Right hindlimb (tissue), 1 donor: ENCODE results near the gene AJAP1.

Experiments
- DNase-seq: peaks from one replicate; pipeline ENCODE4 v3.0.0-alpha.2; 2018

AJAP1 gene

DNA sequence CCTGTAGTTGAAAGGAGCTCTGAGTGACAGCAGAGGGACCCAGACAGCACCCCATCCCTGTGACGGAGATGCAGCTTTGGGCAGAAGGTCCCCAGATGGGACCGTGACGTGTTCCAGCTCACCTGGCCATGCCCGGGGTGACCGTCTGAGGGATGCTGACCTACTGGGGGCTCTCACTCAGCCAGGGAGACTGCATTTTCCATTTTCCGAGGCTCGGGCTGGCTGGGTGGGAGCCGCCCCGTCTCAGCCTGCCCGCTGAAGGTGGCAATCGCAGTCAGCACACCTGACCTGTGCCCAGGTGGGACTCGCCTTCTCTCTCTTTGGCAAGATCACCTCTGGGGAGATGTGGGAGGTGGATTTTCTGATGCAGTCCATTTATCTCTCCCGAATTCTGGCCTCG, 127.2 kb downstream of the AJAP1 start:
- no peak for DNase-seq

DNA sequence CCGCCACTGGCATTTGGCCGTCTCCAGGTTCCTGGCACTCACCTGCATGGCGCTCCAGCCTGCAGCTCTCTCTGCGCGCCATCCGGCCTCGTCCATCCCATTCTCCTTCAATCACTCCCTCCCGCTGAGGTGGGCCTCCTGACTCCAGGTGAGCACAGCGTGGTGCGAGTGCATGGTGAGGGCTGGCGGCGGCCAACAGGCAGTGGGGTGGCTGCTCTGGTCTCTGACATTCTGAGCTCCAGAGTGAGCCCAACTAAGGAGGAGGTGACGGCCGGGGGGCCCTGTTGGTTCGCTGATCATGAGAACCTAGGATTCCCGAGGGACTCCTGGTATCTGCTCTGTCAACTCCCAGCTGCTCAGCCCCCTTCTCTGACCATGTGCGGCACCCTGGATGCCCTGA, 130.4 kb downstream of the AJAP1 start:
- no peak for DNase-seq

DNA sequence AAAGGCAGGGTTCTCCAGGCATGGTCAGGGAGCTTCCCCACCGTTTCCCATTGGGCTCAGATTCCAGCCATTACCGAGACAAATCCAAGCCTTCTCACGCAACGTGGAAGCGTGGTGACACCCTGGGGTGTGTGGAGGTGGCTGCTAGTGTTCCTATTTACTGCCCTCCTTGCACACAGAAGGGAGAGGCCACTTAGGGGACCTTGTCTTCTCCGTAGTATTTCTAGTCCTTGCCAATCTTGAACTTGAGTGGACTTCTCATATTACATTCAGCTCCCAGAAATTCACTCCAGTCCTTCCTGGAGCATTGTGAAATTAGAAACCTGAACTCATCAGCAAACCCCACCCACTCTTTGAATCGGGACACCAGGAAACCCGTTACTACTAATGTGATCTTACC, 131.6 kb downstream of the AJAP1 start:
- DNase-seq, result no peak

DNA sequence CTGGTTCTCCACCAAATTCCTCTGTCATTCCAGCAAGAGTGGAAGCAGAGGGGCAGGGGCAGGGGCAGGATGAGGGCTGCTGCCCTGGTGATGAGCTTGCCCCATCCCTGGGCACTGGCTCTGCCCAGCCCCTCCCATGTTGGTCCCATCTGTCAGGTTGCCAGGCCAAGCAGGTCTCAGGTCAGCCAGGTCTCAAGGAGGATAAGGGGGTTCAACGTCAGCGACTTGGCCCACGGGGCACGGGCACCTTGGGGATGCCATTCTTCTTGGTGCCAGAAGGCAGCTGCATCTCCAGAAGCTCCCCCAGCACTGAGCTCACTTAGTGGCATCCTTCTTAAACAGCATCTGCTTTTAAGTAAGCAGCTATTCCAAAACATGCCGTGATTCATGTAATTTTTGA, 133.1 kb downstream of the AJAP1 start:
- DNase-seq, result no peak

DNA sequence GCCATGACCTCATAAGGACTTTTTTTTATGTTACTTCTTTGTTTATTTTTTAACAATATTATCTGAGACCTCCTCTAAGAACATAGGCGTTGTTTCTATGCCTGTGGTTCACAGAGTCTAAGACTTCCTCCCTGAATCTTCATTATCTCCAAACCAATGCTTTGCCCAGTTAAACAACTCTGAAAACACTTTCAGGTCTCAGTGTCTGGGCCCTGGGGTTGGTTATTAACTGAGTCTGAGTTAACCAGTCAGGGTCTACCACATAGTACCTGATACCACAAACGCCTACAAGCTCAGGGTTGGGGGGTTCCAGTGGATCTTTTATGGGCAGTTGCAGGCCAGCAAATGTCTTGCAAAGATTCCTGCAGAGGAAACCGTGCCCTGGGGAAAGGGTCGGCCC, 138.2 kb downstream of the AJAP1 start:
- no peak for DNase-seq

DNA sequence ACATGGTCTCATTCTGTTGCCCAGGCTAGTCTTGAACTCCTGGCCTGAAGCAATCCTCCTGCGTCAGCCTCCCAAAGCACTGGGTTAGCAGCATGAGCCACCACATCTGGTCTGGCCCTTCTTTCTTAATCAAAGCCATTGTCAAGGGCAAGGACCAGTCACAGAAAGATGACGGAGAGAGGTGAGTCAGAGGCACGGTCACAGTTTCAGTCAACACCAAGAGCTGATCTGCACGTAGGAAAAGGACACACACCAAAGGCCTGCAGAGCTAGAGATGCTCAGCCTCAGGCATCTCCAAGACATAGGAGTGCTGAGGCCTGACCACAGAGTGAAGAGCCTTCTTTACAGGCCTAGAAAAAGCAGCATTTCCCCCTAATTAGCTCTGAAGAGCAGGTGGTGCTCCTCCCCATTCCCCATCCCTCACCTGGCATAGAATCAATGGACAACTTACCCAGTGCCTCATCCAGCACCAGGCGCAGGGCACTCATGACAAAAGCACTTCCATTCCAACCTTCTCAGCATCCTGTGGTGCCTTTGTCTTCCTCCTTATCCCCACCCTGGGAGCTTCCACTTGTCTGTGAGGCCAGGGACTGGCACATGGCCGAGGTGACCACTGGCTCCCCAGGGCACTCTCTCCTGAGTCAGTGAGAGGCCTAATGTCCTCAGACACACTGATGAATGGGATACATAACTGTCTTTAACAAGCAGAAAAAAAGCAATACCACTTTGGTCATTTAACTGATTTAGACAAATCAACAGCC, 139.8 kb downstream of the AJAP1 start:
- DNase-seq, result no peak

DNA sequence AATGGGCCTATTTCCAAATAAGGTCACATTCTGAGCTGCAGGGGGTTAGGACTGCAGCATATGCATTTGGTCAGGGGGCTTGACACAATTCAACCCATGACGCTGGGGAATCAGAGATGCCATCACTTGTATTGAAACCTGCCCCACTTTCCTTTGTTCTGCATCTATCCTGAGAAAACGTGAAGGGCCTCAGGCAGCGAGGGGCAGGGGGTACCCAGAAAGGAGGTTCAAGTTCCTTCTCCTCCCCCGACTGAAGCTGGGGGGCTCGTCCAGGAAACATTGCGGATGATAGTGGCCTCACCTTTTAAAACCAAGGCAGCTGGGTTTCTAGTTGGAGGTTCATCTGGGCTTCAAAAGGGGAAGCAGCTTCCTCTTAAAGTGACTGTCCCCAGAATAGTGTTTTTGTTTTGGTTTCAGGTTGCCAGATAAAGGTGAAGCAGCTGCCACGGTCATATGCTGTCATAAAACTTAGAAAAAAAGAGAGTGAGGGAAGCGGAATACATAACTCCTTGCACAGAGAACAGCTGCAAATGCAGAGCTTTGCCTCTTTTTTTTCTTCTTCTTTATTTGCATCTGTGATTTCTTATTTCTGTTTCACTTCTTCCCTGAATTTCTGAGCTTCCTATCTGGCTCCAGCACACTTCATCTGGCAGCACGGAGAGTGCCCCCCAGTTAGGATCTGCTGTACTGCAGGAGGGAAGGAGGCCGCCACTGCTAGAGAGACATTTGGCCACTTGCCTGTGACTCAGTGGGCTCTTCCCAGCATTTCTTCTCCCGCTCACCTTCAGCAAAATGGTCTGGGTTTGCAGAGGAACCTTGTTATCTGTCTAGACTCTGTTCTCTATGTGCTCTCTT, 142.0 kb downstream of the AJAP1 start:
- no peak for DNase-seq

DNA sequence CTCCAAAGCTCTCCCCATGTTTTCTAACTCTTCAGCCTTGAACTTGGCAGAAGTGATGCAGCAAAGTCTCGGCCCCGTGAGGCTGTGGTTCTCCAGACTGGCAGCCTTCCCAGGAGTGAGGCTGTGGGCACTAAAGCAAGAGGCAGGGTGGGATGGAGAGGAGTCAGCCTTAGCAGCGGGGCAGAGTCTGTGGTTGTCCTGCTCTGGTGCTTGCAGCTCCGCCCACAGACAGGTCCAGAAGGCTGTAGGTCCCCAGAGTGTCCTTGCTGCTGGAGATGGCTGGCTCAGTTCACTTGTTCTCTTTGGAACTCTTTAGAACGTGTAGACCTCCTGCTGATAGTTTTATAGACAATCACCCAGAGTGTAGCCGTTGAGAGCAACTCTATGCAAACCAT, 142.6 kb downstream of the AJAP1 start:
- DNase-seq, result no peak

DNA sequence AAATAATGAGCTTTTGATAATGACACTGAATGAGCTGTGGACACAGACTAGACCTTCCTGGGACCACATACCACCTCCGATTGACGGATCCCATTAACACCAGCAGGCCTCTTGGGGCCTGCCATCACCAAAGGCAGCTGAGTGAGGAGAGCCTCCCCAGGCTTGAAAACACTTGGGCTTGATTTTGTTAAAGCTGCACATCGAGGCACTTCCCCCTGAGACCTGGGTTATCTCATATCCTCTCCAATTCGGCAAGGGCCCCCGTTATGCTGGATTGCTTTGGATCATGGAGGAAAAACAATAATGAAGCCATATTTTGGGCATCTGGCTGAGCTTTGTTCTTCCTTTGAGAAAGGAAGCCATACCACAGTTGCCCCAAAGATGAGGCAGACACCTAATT, 143.0 kb downstream of the AJAP1 start:
- DNase-seq, result no peak

DNA sequence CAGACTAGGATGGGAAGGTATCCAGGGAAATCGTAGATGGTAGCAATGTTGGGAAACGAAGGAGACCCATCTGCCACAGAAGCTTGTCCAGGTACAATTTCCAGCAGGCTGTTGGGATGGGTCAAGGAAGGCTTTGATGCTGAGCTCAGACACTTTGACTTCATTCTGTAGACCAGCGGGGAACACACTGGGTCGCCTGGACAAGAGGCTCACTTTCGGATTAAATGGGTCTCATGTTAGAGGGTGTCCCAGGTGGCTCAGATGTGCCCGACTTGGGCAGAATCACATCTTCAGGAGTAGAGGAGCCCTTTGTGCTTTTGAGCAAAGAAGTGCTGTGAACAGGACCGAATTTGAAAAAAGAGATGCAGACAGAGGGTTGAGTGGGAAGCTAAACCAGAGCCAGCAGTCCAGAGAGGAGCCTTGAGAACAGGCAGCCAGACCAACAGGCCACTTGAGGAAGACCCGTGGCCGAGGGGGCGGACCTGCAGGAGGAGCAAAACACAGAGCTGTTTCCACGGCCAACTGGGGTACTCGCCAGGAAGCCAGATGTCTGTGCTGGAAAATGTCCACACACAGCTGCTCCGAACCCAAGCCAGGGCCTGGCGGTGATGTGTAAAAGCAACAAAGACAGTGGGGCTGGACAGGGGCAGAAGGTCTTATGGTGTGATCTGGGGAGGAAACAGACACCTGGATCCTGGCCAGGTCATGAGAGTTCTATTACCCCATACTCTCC, 146.9 kb downstream of the AJAP1 start:
- DNase-seq, result peak; percentile 92

DNA sequence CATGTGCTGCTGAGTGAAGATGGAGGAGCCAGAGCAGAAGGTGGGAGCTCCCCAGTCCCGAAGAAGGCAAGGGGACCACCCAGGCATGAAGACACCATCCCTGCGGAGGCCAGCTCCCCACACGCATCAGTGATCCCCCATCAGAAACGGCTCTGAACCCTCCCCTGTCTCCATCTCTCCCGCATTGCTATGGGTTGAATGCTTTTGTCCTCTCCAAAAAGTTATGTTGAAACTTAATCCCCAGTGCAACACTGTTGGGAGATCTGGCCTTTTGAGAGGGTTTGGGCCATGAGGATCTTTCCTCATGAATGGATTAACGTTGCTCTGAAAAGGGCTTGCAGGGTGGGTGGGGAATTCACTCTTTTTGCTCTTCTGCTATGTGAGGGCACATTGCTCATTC, 147.6 kb downstream of the AJAP1 start:
- DNase-seq, result no peak

DNA sequence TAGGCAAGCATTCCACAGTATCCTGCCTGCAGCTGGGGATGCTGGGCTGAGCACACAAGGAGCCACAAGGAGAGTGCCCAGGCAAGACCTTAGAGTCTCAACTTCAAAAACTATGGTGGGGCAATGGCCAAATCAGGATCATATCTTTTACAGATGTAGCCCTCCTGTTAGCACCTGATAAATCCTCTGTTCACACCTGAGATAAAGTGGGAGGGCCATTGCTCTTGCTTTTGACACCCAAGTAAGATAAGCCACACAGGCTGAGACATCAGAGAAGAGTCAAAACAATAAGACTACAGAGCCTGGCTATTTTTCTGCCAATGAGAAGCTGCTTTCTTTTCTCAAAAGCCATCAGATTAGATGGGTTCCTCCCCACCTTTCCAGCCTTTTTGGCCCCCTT, 148.9 kb downstream of the AJAP1 start:
- DNase-seq, result no peak

DNA sequence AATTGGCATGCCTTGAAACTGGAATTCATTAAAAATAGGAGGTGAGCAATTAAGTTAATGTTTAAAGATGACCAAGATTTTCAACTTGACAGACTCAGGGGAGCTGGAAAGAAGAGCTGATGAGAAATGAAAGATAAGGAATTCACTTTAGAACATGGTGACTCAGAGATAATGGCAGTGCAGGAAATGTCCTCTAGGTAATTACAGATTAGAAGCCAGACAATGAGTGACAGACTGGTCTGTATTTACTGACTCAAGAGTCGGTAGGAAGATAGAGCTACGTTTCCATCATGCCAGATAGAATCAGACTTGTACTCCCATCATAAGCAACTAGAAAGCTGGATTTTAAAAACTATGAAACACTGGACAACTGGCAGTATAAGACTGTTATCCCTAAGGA, 151.6 kb downstream of the AJAP1 start:
- DNase-seq, result no peak

DNA sequence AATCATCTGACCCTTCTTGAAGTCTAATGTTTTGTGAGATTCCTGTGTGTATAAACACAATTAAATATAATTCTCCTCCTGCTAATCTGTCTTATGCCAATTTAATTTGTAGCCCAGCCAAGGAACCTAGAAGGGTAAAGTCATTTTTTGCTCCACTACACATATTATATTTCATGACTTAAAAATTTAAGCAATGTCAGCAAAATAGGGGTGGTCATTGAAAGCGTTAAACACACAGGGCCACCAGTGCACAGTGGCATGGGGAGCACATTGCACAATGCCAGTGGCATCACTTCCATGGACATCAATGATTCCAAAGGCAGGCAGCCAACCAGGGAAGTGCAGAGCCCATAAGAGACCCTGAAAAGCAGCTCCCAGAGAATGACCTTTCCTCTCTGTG, 166.1 kb downstream of the AJAP1 start:
- no peak for DNase-seq

DNA sequence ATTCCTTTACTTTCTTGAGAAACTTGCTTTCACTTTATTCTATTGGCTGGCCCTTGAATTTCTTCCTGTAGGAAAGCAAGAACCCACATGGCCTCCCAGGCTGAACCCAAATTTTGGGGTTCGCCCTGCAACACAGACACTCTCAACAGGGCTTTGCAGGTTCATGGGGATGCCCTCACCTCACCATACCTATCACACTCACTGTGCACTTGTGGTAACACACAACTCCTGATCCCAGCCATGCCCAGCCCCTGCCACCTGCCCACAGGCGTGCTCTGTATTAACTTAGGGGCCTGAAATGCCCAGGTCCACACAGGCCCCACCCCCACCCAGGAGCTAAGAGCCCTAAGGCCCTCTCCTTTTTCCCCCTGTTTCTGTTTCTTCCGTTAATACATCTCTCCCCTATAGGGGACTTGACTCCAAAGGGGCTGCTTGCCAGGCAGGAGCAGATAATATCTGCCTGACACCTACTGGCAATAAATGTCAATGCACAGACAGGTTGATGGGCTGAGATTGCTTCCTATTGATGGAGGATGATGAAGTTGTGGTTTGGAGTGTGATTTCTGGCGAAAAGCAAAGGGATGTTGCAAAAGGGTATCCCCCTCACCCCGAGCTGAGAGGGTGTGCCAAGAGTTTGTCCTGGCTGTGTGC, 171.5 kb downstream of the AJAP1 start:
- peak; percentile 39 for DNase-seq

DNA sequence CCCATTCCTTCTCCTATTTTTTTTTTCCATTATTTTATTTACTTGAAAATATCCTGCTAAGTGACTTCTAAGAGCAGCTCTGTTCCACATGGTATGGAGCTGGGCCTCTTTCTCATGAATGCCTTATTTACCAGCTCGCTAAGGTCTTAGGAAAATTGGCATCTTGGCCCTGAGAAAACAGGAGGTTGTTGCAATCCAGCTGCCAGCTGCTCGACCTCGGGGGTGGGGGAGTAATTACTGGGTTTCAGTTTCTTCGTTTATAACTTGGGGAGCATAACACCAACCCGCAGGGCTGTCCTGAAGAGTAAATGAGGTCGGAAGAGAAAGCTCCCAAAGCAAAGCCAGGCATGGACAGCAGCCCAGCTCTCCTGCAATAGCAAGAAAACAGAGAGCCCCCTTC, 176.3 kb downstream of the AJAP1 start:
- peak; percentile 35 for DNase-seq

DNA sequence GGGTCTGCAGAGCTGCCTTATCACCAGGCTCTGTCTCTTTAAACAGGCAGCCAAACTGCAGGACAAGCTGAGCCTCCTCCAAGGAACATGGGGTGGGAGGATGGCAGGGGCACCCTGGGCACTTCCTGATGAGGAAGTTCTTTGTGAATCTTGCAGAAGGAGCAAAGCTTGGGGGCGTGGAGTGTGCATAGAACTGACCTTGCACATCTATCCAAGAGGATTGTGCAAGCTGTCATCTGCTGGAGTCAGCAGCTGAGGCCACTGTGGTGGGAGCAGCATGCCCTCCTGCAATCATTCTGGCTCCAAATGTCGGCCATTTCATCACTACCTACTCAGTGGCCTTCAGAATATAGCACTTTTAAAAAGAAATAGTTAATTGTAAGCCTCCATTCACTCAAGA, 182.2 kb downstream of the AJAP1 start:
- no peak for DNase-seq

DNA sequence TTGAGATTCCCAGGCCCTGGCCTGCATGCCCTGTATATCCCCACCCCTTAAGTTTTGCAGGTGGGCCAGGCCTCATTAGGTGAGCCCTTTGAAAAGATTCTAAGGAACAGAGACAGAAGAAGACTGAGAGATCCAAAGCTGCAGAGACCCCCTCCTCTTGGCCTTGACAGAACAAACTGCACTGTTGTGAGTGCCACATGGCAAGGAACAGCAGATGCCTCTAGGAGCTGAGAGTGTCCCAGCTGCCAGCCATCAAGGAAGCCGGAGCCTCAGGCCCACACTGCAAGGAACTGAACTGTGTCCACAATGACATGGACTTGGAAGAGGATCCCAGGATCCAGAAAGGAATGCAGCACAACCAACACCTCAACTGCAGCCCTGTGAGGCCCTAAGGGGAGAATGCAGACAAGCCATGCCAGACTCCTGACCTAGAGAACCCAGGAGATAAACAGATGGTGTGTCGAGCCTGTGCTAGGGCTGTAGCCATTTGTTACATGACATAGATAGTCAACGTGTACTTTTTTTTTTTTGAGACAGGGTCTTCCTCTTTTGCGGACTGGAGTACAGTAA, 182.7 kb downstream of the AJAP1 start:
- DNase-seq, result no peak

DNA sequence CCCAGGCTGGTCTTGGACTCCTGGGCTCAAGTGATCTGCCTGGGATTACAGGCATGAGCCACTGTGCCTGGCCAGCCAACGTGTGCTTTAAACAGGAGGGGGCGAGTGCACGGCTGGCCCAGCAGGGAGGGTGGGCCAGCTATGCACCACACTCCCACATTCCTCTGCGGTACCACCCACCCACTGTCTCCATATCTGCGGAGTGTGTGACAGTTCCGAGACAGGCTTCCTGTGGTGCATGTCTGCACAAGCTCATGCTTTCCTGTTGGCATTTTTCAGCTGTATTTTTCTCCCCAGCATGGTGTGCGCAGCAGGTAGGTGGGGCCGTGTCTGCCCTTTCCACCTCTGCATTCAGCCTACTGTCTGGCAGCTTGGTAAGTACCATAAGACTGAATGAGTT, 183.3 kb downstream of the AJAP1 start:
- DNase-seq, result no peak

DNA sequence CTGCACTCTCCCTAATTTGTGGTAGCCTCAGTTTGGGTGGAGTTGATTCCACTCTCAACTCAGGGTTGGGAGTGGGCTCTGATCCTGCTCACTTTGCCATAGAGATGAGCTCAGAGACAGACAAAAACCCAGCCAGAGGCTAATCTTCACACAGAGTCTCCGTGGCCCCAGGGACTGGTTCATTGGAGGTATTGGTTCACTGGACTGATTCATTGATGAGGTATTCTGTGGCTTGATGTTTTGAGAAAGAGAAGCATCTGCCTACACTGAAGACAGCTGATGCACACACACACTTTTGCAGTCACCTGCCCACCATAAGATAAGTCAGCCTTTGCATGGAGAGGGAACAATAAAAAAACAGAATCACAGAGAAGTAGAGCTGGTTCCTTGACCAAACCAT, 183.8 kb downstream of the AJAP1 start:
- DNase-seq, result no peak
